KMS-11 (cell line): ENCODE data around the gene UNG.
"Not testable (repeated sequence)": the region's sequence is repeated elsewhere in the genome, so short reads cannot be mapped to it uniquely, and the experiment has no call there.

Experiments
- H2AFZ ChIP-seq: fragments of 200-600 bp; sonication (generic); 2 replicates; pipeline ENCODE4 v1.6.1; 2016; ENCODE audit warnings: antibody characterized with exemption, mixed run types, low read depth
- H3K27ac ChIP-seq: fragments of 200-600 bp; sonication (generic); 2 replicates; pipeline ENCODE4 v1.6.1; 2016; ENCODE audit warnings: mild to moderate bottlenecking, mixed run types
- H3K27me3 ChIP-seq: fragments of 200-600 bp; sonication (generic); 2 replicates; pipeline ENCODE4 v1.6.1; 2017; ENCODE audit warnings: mild to moderate bottlenecking, low read depth, mixed run types, moderate library complexity; ENCODE audit not compliant: insufficient read depth
- H3K36me3 ChIP-seq: fragments of 200-600 bp; sonication (generic); 2 replicates; pipeline ENCODE4 v1.6.1; 2017; ENCODE audit warnings: mild to moderate bottlenecking, mixed run types; ENCODE audit not compliant: insufficient read depth
- H3K4me1 ChIP-seq: fragments of 200-600 bp; sonication (generic); 2 replicates; pipeline ENCODE4 v1.6.1; 2016; ENCODE audit warnings: mild to moderate bottlenecking, low read depth, mixed run types; ENCODE audit not compliant: poor library complexity, severe bottlenecking
- H3K4me2 ChIP-seq: fragments of 200-600 bp; sonication (generic); 2 replicates; pipeline ENCODE4 v1.7.0; 2016; ENCODE audit warnings: mild to moderate bottlenecking, mixed run types
- H3K4me3 ChIP-seq: fragments of 200-600 bp; sonication (generic); IDR thresholded peaks from 2 replicates; pipeline ENCODE4 v1.6.1; 2017; ENCODE audit warnings: low read depth, low read length, mixed read lengths; ENCODE audit not compliant: insufficient read depth
- H3K79me2 ChIP-seq: fragments of 200-600 bp; sonication (generic); 2 replicates; pipeline ENCODE4 v1.6.1; 2016; ENCODE audit warnings: low read depth, mixed run types; ENCODE audit not compliant: insufficient read depth
- H3K9ac ChIP-seq: fragments of 200-600 bp; sonication (generic); 2 replicates; pipeline ENCODE4 v1.6.1; 2016; ENCODE audit warnings: mild to moderate bottlenecking, mixed run types
- H4K20me1 ChIP-seq: fragments of 200-600 bp; sonication (generic); 2 replicates; pipeline ENCODE4 v1.6.1; 2016; ENCODE audit warnings: mild to moderate bottlenecking, mixed run types; ENCODE audit not compliant: insufficient read depth
- CTCF ChIP-seq: fragments of 200-600 bp; sonication (generic); conservative IDR thresholded peaks from 2 replicates; pipeline ENCODE4 v1.6.1; 2017; ENCODE audit warnings: low read depth, mild to moderate bottlenecking, antibody characterized with exemption, low read length, moderate library complexity, mixed read lengths

The UNG gene

GRCh38 chr12:109139360-109139759 is 42.0 kb downstream of the UNG start:
- Histone ChIP-seq H4K20me1 (no peaks in the 10 kb centered on the region), H2AFZ (no peak overlapping the region), H3K4me2 (no peak overlapping the region), H3K9ac (no peak overlapping the region), H3K79me2 (no peaks in the 10 kb centered on the region), H3K4me1 (no peaks in the 10 kb centered on the region), H3K4me3 (no peak overlapping the region), H3K36me3 (no peaks in the 10 kb centered on the region), H3K27ac (no peak overlapping the region), H3K27me3 (no peaks in the 10 kb centered on the region)
- no peak for TF ChIP-seq CTCF

- Histone ChIP-seq H4K20me1 (no peaks in the 10 kb centered on the region), H3K9ac (no peak overlapping the region), H3K4me1 (no peaks in the 10 kb centered on the region), H3K27ac (no peak overlapping the region), H3K36me3 (no peaks in the 10 kb centered on the region), H3K27me3 (no peaks in the 10 kb centered on the region), H3K4me3 (no peak overlapping the region), H2AFZ (no peak overlapping the region), H3K79me2 (no peaks in the 10 kb centered on the region), H3K4me2 (no peak overlapping the region)
- no peak for TF ChIP-seq CTCF
Measured at GRCh38 chr12:109139791-109140190, 42.4 kb downstream of the UNG start.

- no peaks in the 10 kb centered on the region for H3K27me3 ChIP-seq
- H3K36me3 ChIP-seq, result no peaks in the 10 kb centered on the region
- no peaks in the 10 kb centered on the region for H4K20me1 ChIP-seq
- no peak overlapping the region for H3K4me2 ChIP-seq
- H2AFZ ChIP-seq, result no peak overlapping the region
- no peak for TF ChIP-seq CTCF
- H3K27ac ChIP-seq, result no peak overlapping the region
- no peak overlapping the region for H3K4me3 ChIP-seq
- H3K79me2 ChIP-seq, result no peaks in the 10 kb centered on the region
- H3K9ac ChIP-seq, result no peak overlapping the region
- H3K4me1 ChIP-seq, result no peaks in the 10 kb centered on the region
Measured at GRCh38 chr12:109140560-109140959, 43.2 kb downstream of the UNG start.

GRCh38 chr12:109144224-109144623 is 46.8 kb downstream of the UNG start:
- no peaks in the 10 kb centered on the region for H3K27me3 ChIP-seq
- no peaks in the 10 kb centered on the region for H3K36me3 ChIP-seq
- H2AFZ ChIP-seq, result no peak overlapping the region
- H3K27ac ChIP-seq, result no peak overlapping the region
- no peaks in the 10 kb centered on the region for H4K20me1 ChIP-seq
- no peak overlapping the region for H3K4me2 ChIP-seq
- H3K79me2 ChIP-seq, result no peaks in the 10 kb centered on the region
- no peak overlapping the region for H3K4me3 ChIP-seq
- H3K9ac ChIP-seq, result no peak overlapping the region
- no peak for TF ChIP-seq CTCF
- H3K4me1 ChIP-seq, result no peaks in the 10 kb centered on the region

- H3K4me2 ChIP-seq, H3K36me3 ChIP-seq, H2AFZ ChIP-seq, H4K20me1 ChIP-seq, H3K27ac ChIP-seq, H3K4me1 ChIP-seq, H3K27me3 ChIP-seq, H3K4me3 ChIP-seq, H3K9ac ChIP-seq, H3K79me2 ChIP-seq: not testable (repeated sequence)
Measured at GRCh38 chr12:109147126-109147525, 49.7 kb downstream of the UNG start.
